ENCODE data around the gene TGFBI.

DNA sequence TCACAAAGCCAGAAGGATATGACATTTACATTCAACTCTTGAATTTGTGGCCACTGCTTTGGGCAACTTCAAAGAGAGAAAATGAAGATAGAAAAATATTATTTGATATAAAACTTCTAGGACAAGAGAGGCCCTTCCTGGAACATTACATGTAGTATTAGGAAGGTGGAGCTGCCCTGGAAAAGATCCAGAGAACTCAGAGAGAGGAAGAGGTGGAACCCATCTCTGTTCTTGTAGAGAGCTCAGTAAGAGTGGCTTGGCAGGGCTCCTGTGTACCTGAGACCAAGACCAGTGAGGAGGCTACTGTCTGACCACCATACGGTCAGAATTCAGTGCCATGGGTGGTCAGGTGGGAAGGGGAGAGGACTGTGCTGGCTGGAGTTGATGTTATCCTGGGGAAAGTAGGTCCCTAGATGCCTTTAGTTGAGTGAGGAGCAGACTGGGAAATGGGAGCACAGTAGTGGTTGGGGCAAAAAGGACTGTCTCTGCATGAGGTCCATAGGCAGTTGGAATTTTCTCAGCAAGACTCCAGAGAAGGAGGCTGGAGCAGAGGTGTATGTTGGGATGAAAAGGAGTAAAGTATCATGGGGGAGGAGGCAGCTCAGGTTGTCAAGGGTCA is 7.6 kb downstream of the TGFBI start:
- no peak for TF ChIP-seq CTCF (IDR thresholded peaks at IDR 0.05; ENCODE audit: low read depth, low read length)
- no peak for TF ChIP-seq MYC (IDR thresholded peaks at IDR 0.05; ENCODE audit: low read depth, low read length)
- no peak for TF ChIP-seq POLR2A (IDR thresholded peaks at IDR 0.05; ENCODE audit: extremely low read depth, insufficient read length)

All from NB4 (cell line).